Fibroblast of lung (primary cell): ENCODE data around the gene KCNK15. TPM values are rescaled to one million over a fixed set of nuclear protein-coding genes. Genes with fewer than 3 reads are reported as not detected.

Experiments used
- DNase-seq, 2 donors: peaks; one replicate each; pipeline versions ENCODE4 v3.0.0 to v3.0.0-alpha.2; 2010; ENCODE audit warnings: low read depth in 2 of 2
- H2AFZ ChIP-seq: 2 replicates; pipeline ENCODE4 v1.5.1; 2012; ENCODE audit warnings: low read length, control low read depth, inconsistent platforms
- H3K27ac ChIP-seq: 2 replicates; pipeline ENCODE4 v1.5.1; 2011; ENCODE audit warnings: low read length, control low read depth; ENCODE audit not compliant: insufficient read depth
- H3K27me3 ChIP-seq: 2 replicates; pipeline ENCODE4 v1.5.1; 2011; ENCODE audit warnings: mild to moderate bottlenecking, low read length; ENCODE audit not compliant: control insufficient read depth, insufficient read depth
- H3K36me3 ChIP-seq: 2 replicates; pipeline ENCODE4 v1.5.1; 2011; ENCODE audit warnings: low read length; ENCODE audit not compliant: control insufficient read depth, insufficient read depth
- H3K4me1 ChIP-seq: 2 replicates; pipeline ENCODE4 v1.5.1; 2011; ENCODE audit warnings: low read length; ENCODE audit not compliant: control insufficient read depth, insufficient read depth; ENCODE audit errors: extremely low read depth
- H3K4me2 ChIP-seq: 2 replicates; pipeline ENCODE4 v1.5.1; 2011; ENCODE audit warnings: low read length, control low read depth; ENCODE audit not compliant: insufficient read depth; ENCODE audit errors: extremely low read depth
- H3K4me3 ChIP-seq, 4 experiments: fragments of 200-600 bp in 1 of 4; sonication (generic) in 1 of 4; replicated peaks in 1 of 4; 2 replicates each; pipeline ENCODE4 v1.5.1; 2011 to 2016; ENCODE audit warnings: low read length in 4 of 4, low read depth in 3 of 4, mild to moderate bottlenecking in 3 of 4, control low read depth in 2 of 4, inconsistent platforms in 1 of 4, mixed read lengths in 1 of 4; ENCODE audit not compliant: insufficient read depth in 1 of 4; ENCODE audit errors: control extremely low read depth in 1 of 4
- H3K79me2 ChIP-seq: 2 replicates; pipeline ENCODE4 v1.5.1; 2012; ENCODE audit warnings: mild to moderate bottlenecking, low read length, inconsistent platforms; ENCODE audit not compliant: control insufficient read depth, insufficient read depth
- H3K9ac ChIP-seq: 2 replicates; pipeline ENCODE4 v1.5.1; 2011; ENCODE audit warnings: mild to moderate bottlenecking, low read length, control low read depth; ENCODE audit not compliant: insufficient read depth
- H3K9me3 ChIP-seq: 2 replicates; pipeline ENCODE4 v1.5.1; 2012; ENCODE audit warnings: low read depth, low read length; ENCODE audit not compliant: control insufficient read depth, insufficient read depth
- H4K20me1 ChIP-seq: 2 replicates; pipeline ENCODE4 v1.5.1; 2011; ENCODE audit warnings: low read length; ENCODE audit not compliant: control insufficient read depth, insufficient read depth; ENCODE audit errors: extremely low read depth
- EZH2 ChIP-seq: IDR thresholded peaks from 2 replicates; pipeline ENCODE4 v1.5.1; 2012; ENCODE audit warnings: low read length, control low read depth, mild to moderate bottlenecking; ENCODE audit errors: missing control alignments
- polyA plus RNA-seq, 2 donors: library from polyadenylated mRNA; depleted of rRNA in 1 of 2; stranded (reverse) in 1 of 2; unstranded in 1 of 2; fragments of >200 nt; gene quantifications; 2 replicates each; pipeline ENCODE4 v1.2.1, GENCODE V29; 2011 to 2012; ENCODE audit warnings: missing spikeins in 1 of 2
- total RNA-seq: library from RNA; depleted of rRNA; stranded (reverse); fragments of >200 nt; gene quantifications from 2 replicates; pipeline ENCODE4 v1.2.1, GENCODE V29; 2014
- TF ChIP-seq, protein P1 (sequence below), 2 donors: IDR thresholded peaks in 1 of 2; conservative IDR thresholded peaks in 1 of 2; 1 replicate in 1 of 2; 2 replicates in 1 of 2; pipeline ENCODE4 v1.5.1; 2011 to 2012; ENCODE audit warnings: low read length in 2 of 2, control low read depth in 1 of 2, inconsistent platforms in 1 of 2, low read depth in 1 of 2, mild to moderate bottlenecking in 1 of 2

Gene KCNK15
- total and polyA plus RNA-seq, 2 donors (not counting 1 experiment from before 2014, with no cell fraction given), result 1.8 to 2.2 TPM

DNA sequence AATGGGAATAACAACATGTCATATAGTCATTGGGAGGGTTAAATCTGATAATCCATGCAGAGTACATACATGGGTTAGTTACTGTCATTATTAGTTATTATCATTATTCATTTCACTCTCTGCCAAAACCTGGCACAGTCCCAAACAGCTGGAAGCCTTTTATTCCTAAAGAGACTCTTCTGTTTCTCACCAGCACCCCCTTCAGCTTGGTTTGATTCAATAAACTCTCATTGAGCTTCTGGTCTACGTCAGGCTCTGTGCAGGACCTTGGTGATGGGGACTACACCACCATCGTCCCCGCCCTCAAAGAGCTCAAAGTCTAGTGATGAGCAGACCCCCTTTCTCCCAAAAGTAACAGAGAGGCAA lies 2.3 kb downstream of the KCNK15 start:
- no peak overlapping the region for H3K4me2 ChIP-seq
- no peak overlapping the region for H3K27ac ChIP-seq
- TF ChIP-seq, protein P1, sequence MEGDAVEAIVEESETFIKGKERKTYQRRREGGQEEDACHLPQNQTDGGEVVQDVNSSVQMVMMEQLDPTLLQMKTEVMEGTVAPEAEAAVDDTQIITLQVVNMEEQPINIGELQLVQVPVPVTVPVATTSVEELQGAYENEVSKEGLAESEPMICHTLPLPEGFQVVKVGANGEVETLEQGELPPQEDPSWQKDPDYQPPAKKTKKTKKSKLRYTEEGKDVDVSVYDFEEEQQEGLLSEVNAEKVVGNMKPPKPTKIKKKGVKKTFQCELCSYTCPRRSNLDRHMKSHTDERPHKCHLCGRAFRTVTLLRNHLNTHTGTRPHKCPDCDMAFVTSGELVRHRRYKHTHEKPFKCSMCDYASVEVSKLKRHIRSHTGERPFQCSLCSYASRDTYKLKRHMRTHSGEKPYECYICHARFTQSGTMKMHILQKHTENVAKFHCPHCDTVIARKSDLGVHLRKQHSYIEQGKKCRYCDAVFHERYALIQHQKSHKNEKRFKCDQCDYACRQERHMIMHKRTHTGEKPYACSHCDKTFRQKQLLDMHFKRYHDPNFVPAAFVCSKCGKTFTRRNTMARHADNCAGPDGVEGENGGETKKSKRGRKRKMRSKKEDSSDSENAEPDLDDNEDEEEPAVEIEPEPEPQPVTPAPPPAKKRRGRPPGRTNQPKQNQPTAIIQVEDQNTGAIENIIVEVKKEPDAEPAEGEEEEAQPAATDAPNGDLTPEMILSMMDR (conservative IDR thresholded peaks at IDR 0.05 in 1 of 2, IDR thresholded peaks at IDR 0.05 in 1 of 2; ENCODE audit: low read depth in 1 of 2, low read length in 2 of 2), result no peak
- no peak for TF ChIP-seq EZH2
- peaks cover 3% of the 10 kb centered on the region for H3K4me1 ChIP-seq
- H3K27me3 ChIP-seq, result peaks cover 52% of the 10 kb centered on the region
- H3K9ac ChIP-seq, result no peak overlapping the region
- H3K4me3 ChIP-seq, result no peak overlapping the region
- no peaks in the 10 kb centered on the region for H4K20me1 ChIP-seq
- no peaks in the 10 kb centered on the region for H3K79me2 ChIP-seq
- DNase-seq, result peak in 1 of 2 donors; percentile 23
- H2AFZ ChIP-seq, result no peak overlapping the region
- no peaks in the 10 kb centered on the region for H3K9me3 ChIP-seq
- no peaks in the 10 kb centered on the region for H3K36me3 ChIP-seq

- H3K4me2 ChIP-seq, result no peak overlapping the region
- no peak overlapping the region for H3K27ac ChIP-seq
- no peak overlapping the region for H3K4me3 ChIP-seq
- H3K9me3 ChIP-seq, result no peaks in the 10 kb centered on the region
- H3K4me1 ChIP-seq, result peaks cover 3% of the 10 kb centered on the region
- H3K27me3 ChIP-seq, result peaks cover 38% of the 10 kb centered on the region
- no peak overlapping the region for H3K9ac ChIP-seq
- H3K36me3 ChIP-seq, result no peaks in the 10 kb centered on the region
- DNase-seq, result no peak
- H2AFZ ChIP-seq, result no peak overlapping the region
- H4K20me1 ChIP-seq, result no peaks in the 10 kb centered on the region
- TF ChIP-seq, protein P1 (conservative IDR thresholded peaks at IDR 0.05 in 1 of 2, IDR thresholded peaks at IDR 0.05 in 1 of 2; ENCODE audit: low read depth in 1 of 2, low read length in 2 of 2), result no peak
- TF ChIP-seq EZH2, result no peak
- no peaks in the 10 kb centered on the region for H3K79me2 ChIP-seq
Measured at GRCh38 chr20:44750081-44750805, 4.6 kb downstream of the KCNK15 start.

DNA sequence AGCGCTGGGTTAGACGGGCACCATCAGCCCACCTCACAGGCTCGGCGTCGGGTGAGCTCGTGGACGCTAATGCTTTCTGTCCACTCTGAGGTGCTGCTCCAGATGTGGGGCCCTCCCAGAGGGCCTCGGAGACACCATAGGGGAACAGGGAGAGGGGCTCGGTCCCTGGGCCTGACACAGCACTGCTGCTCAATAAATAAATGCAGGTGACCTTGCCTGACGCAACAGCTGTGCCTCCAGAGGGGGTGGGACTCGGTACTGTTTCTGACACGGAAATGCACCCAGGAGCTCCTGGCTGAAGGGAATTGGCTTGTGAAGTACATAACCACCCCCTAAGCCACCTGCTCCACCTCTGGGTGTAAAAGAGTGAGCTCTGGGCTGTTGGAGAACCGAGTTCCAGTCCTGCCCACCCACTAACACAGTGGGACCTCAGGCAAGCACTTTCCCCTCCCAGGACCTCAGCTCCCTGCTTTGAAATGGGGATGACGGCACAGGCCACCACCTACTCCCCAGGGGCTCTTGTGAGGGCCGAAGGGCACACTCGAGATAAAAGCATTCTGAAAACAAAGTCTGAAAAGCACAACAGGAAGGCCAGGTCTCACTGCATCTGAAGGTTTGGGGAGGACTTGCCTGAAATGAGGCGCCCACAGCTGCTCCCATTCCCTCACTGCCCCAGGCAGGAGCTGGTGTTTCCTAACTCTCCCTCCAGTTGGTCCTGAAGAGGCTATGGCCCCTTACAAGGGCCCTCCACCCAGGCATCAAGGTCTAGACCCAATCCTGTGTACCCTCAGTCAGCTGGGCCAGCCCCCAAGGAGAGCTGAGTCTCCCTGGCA lies 6.7 kb downstream of the KCNK15 start:
- Histone ChIP-seq H3K9me3 (no peaks in the 10 kb centered on the region), H3K27me3 (peaks cover 20% of the 10 kb centered on the region), H3K9ac (no peak overlapping the region), H3K4me1 (no peaks in the 10 kb centered on the region), H3K79me2 (no peaks in the 10 kb centered on the region), H3K36me3 (no peaks in the 10 kb centered on the region), H2AFZ (no peak overlapping the region), H3K4me3 (no peak overlapping the region), H3K4me2 (no peak overlapping the region), H3K27ac (no peak overlapping the region), H4K20me1 (no peaks in the 10 kb centered on the region)
- TF ChIP-seq EZH2, result no peak
- TF ChIP-seq, protein P1 (conservative IDR thresholded peaks at IDR 0.05 in 1 of 2, IDR thresholded peaks at IDR 0.05 in 1 of 2; ENCODE audit: low read depth in 1 of 2, low read length in 2 of 2), result no peak
- no peak for DNase-seq
